OCI-M1 (cell line): ENCODE results near the gene UNC5B.
A peak's percentile ranks its signal among the peaks of the same experiment; 100 is the strongest.
"Not testable (repeated sequence)": the region's sequence is repeated elsewhere in the genome, so short reads cannot be mapped to it uniquely, and the experiment has no call there.

Source experiments
- DNase-seq: peaks from one replicate; lab custom pipeline; 2025; lab: John Stamatoyannopoulos, UW

UNC5B gene

GRCh38 chr10:71282323-71282680 is 69.9 kb downstream of the UNC5B start:
- DNase-seq: no peak

- no peak for DNase-seq
Measured at GRCh38 chr10:71283410-71283809, 71.0 kb downstream of the UNC5B start.

- DNase-seq: no peak
Measured at GRCh38 chr10:71283876-71284275, 71.5 kb downstream of the UNC5B start.

GRCh38 chr10:71284544-71285179 is 72.3 kb downstream of the UNC5B start:
- no peak for DNase-seq

GRCh38 chr10:71285180-71285545 is 72.8 kb downstream of the UNC5B start:
- peak; percentile 53 for DNase-seq

- DNase-seq: no peak
Measured at GRCh38 chr10:71285986-71286385, 73.6 kb downstream of the UNC5B start.

- no peak for DNase-seq
Measured at GRCh38 chr10:71286521-71287294, 74.3 kb downstream of the UNC5B start.

GRCh38 chr10:71287456-71287855 is 75.1 kb downstream of the UNC5B start:
- DNase-seq: no peak

- DNase-seq: no peak
Measured at GRCh38 chr10:71288461-71288860, 76.1 kb downstream of the UNC5B start.

- DNase-seq: no peak
Measured at GRCh38 chr10:71289421-71290130, 77.2 kb downstream of the UNC5B start.

- no peak for DNase-seq
Measured at GRCh38 chr10:71290331-71290730, 78.0 kb downstream of the UNC5B start.

- DNase-seq: no peak
Measured at GRCh38 chr10:71290806-71291527, 78.6 kb downstream of the UNC5B start.

GRCh38 chr10:71291528-71291900 is 79.1 kb downstream of the UNC5B start:
- DNase-seq: no peak

GRCh38 chr10:71292624-71293445 is 80.5 kb downstream of the UNC5B start:
- DNase-seq: no peak

- DNase-seq: no peak
Measured at GRCh38 chr10:71293446-71294084, 81.2 kb downstream of the UNC5B start.

- DNase-seq: no peak
Measured at GRCh38 chr10:71294091-71294561, 81.8 kb downstream of the UNC5B start.

- no peak for DNase-seq
Measured at GRCh38 chr10:71294856-71295255, 82.5 kb downstream of the UNC5B start.

GRCh38 chr10:71295641-71296040 is 83.3 kb downstream of the UNC5B start:
- no peak for DNase-seq

GRCh38 chr10:71296086-71296485 is 83.7 kb downstream of the UNC5B start:
- no peak for DNase-seq

- DNase-seq: not testable (repeated sequence)
Measured at GRCh38 chr10:71296811-71297210, 84.4 kb downstream of the UNC5B start.

- no peak for DNase-seq
Measured at GRCh38 chr10:71297343-71297742, 85.0 kb downstream of the UNC5B start.
